ENCODE results near the gene ADAP1. TPM values are rescaled to one million over a fixed set of nuclear protein-coding genes. Genes with fewer than 3 reads are reported as not detected.

The ADAP1 gene
- total and polyA plus RNA-seq, 2 of the 8 experiments (the other 6 are each of a cell fraction or from before 2014, with no cell fraction given), result 5.8 to 6.1 TPM

GRCh38 chr7:889391-889790 is 65.1 kb downstream of the ADAP1 start:
- Histone ChIP-seq H2BK15ac (ENCODE audit: low read length) (no peak overlapping the region), H4K5ac (ENCODE audit: insufficient read length, low read depth, low read length) (no peak overlapping the region), H2BK12ac (ENCODE audit: low read depth, low read length) (no peak overlapping the region), H3K9me3 (ENCODE audit: insufficient read depth in 2 of 2, low read depth in 1 of 2, low read length in 1 of 2) (no peaks in the 10 kb centered on the region), H3K9ac (replicated peaks in 1 of 4; ENCODE audit: extremely low read depth in 1 of 4, low read depth in 3 of 4, low read length in 3 of 4) (no peak overlapping the region), H3K4me2 (ENCODE audit: insufficient read depth in 1 of 2, low read depth in 2 of 2, low read length in 2 of 2) (peak overlapping the region; percentile 39 to 47), H3K23ac (ENCODE audit: insufficient read length) (no peak overlapping the region), H3K56ac (replicated peaks; ENCODE audit: insufficient read length, low read depth, low read length) (no peak overlapping the region), H2BK5ac (ENCODE audit: low read depth, low read length) (no peak overlapping the region; the same call in none of the 2 replicates), H2AK5ac (ENCODE audit: low read depth, low read length) (0 out of 2 replicates have a peak overlapping the region, but pooled peaks have one; percentile 39), H4K20me1 (replicated peaks in 1 of 2; ENCODE audit: control insufficient read depth in 1 of 2, insufficient read depth in 2 of 2, low read length in 2 of 2) (peaks cover 30 to 47% of the 10 kb centered on the region in 2 experiments), H3K36me3 (ENCODE audit: control insufficient read depth in 2 of 4, insufficient read depth in 4 of 4, low read length in 3 of 4) (peaks cover 20 to 58% (median 43%) of the 10 kb centered on the region in 4 experiments), H3K18ac (ENCODE audit: extremely low read depth, low read length) (no peak overlapping the region; the same call in 1 of the 2 replicates), H3K79me2 (ENCODE audit: control insufficient read depth in 1 of 2, insufficient read depth in 2 of 2, low read length in 2 of 2) (peaks cover 8 to 53% of the 10 kb centered on the region in 2 experiments), H3K4me3 (ENCODE audit: extremely low read depth in 1 of 4, insufficient read depth in 2 of 4, low read depth in 3 of 4, low read length in 4 of 4) (peak overlapping the region in 2 of 4 experiments; percentile 19 to 23; a peak in 2 of 8 replicates), H4K91ac (replicated peaks; ENCODE audit: insufficient read length, low read length) (no peak overlapping the region), H2BK20ac (ENCODE audit: low read length) (no peak overlapping the region), H3K27ac (ENCODE audit: low read depth, low read length) (no peak overlapping the region), H4K8ac (ENCODE audit: extremely low read depth, insufficient read depth, low read length) (peak overlapping the region; percentile 51; the same call in 1 of the 2 replicates), H2BK120ac (replicated peaks; ENCODE audit: low read depth, low read length) (no peak overlapping the region), H3K27me3 (replicated peaks in 1 of 4; ENCODE audit: control insufficient read depth in 3 of 4, extremely low read depth in 1 of 4, insufficient read depth in 3 of 4, low read length in 3 of 4) (no peaks in the 10 kb centered on the region), H3K4me1 (replicated peaks in 1 of 4; ENCODE audit: control insufficient read depth in 3 of 4, insufficient read depth in 4 of 4, low read length in 3 of 4) (peaks cover 0 to 12% (median 1%) of the 10 kb centered on the region in 4 experiments; a peak in 2 of 7 replicates), H3K23me2 (ENCODE audit: low read depth, low read length) (peaks cover 2% of the 10 kb centered on the region; the same call in 1 of the 2 replicates), H3K79me1 (ENCODE audit: low read depth, low read length) (peaks cover 43% of the 10 kb centered on the region), H3K14ac (ENCODE audit: insufficient read length) (no peak overlapping the region), H3K4ac (replicated peaks; ENCODE audit: insufficient read length, low read depth, low read length) (no peak overlapping the region), H2AFZ (ENCODE audit: low read length) (no peak overlapping the region)
- DNase-seq (ENCODE audit: low read depth in 1 of 2, low spot score in 2 of 2) (no peak), FAIRE-seq (no peak)
- ChIA-PET POLR2A (ENCODE audit: partially characterized antibody) (no interaction called here), CTCF (ENCODE audit: partially characterized antibody) (no interaction called here)
- WGBS, 2 experiments (ENCODE audit: extremely low coverage in 1 of 2, insufficient coverage in 1 of 2, insufficient read length in 1 of 2, insufficient replicate concordance in 2 of 2, low coverage in 1 of 2, low lambda C conversion rate in 2 of 2, missing lambda C conversion rate in 1 of 2), result 85% methylated on average over 13 of the region's 18 CpGs; no CpG with 5 or more reads in 1 of the 2 experiments
- no peak for TF ChIP-seq NRF1 (IDR thresholded peaks at IDR 0.05; ENCODE audit: low read depth, low read length)
- TF ChIP-seq RAD21 (IDR thresholded peaks at IDR 0.05 in 1 of 2, conservative IDR thresholded peaks at IDR 0.05 in 1 of 2; ENCODE audit: low read depth in 2 of 2, low read length in 2 of 2), result no peak
- TF ChIP-seq RBBP5 (IDR thresholded peaks at IDR 0.05; ENCODE audit: borderline replicate concordance, low read depth, low read length), result no peak
- TF ChIP-seq ZNF274 (IDR thresholded peaks at IDR 0.05; ENCODE audit: borderline replicate concordance, extremely low read depth, low read length), result no peak
